GOT3 (cell line): Measurements from ENCODE around the gene C2CD3.

Source experiments
- DNase-seq: peaks from one replicate; lab custom pipeline; 2025; ENCODE audit warnings: mixed read lengths; lab: John Stamatoyannopoulos, UW

Gene C2CD3

GRCh38 chr11:73980001-73980961 is 190.5 kb downstream of the C2CD3 start:
- DNase-seq: no peak

- DNase-seq: no peak
Measured at GRCh38 chr11:73978576-73979086, 192.2 kb downstream of the C2CD3 start.

- no peak for DNase-seq
Measured at GRCh38 chr11:73977856-73978519, 192.8 kb downstream of the C2CD3 start.

GRCh38 chr11:73976451-73977151 is 194.2 kb downstream of the C2CD3 start:
- DNase-seq: no peak

GRCh38 chr11:73975479-73975757 is 195.4 kb downstream of the C2CD3 start:
- DNase-seq: no peak

GRCh38 chr11:73974604-73975478 is 196.0 kb downstream of the C2CD3 start:
- DNase-seq: no peak

GRCh38 chr11:73972620-73973449 is 198.0 kb downstream of the C2CD3 start:
- no peak for DNase-seq

GRCh38 chr11:73972187-73972586 is 198.6 kb downstream of the C2CD3 start:
- DNase-seq: no peak

- DNase-seq: no peak
Measured at GRCh38 chr11:73971175-73971719, 199.6 kb downstream of the C2CD3 start.

GRCh38 chr11:73969991-73970800 is 200.6 kb downstream of the C2CD3 start:
- no peak for DNase-seq

GRCh38 chr11:73969091-73969490 is 201.7 kb downstream of the C2CD3 start:
- DNase-seq: no peak

GRCh38 chr11:73968356-73968966 is 202.3 kb downstream of the C2CD3 start:
- DNase-seq: no peak

GRCh38 chr11:73965764-73966121 is 205.1 kb downstream of the C2CD3 start:
- DNase-seq: no peak

- no peak for DNase-seq
Measured at GRCh38 chr11:73965076-73965763, 205.6 kb downstream of the C2CD3 start.

GRCh38 chr11:73963861-73964260 is 206.9 kb downstream of the C2CD3 start:
- no peak for DNase-seq
